ENCODE data around the gene SLC38A6.
"Not testable (repeated sequence)": the region's sequence is repeated elsewhere in the genome, so short reads cannot be mapped to it uniquely, and the experiment has no call there.

The SLC38A6 gene

GRCh38 chr14:61063461-61063860, 82.4 kb downstream of the SLC38A6 start:
- DNase-seq = no peak

GRCh38 chr14:61064210-61064609, 83.2 kb downstream of the SLC38A6 start:
- DNase-seq = no peak

GRCh38 chr14:61064856-61065255, 83.8 kb downstream of the SLC38A6 start:
- DNase-seq = no peak

- DNase-seq = no peak
Observed at GRCh38 chr14:61065656-61066055, 84.6 kb downstream of the SLC38A6 start.

GRCh38 chr14:61072442-61072841, 91.4 kb downstream of the SLC38A6 start:
- DNase-seq = not testable (repeated sequence)

GRCh38 chr14:61074852-61075251, 93.8 kb downstream of the SLC38A6 start:
- DNase-seq = no peak

GRCh38 chr14:61076556-61076955, 95.5 kb downstream of the SLC38A6 start:
- peak; percentile 76 for DNase-seq

- DNase-seq = no peak
Observed at GRCh38 chr14:61077437-61077836, 96.4 kb downstream of the SLC38A6 start.

- DNase-seq = peak; percentile 50
Observed at GRCh38 chr14:61077951-61078720, 97.1 kb downstream of the SLC38A6 start.

GRCh38 chr14:61080591-61081010, 99.6 kb downstream of the SLC38A6 start:
- DNase-seq = peak; percentile 100

GRCh38 chr14:61088081-61088480, 107.0 kb downstream of the SLC38A6 start:
- no peak for DNase-seq

- no peak for DNase-seq
Observed at GRCh38 chr14:61089126-61089750, 108.2 kb downstream of the SLC38A6 start.

GRCh38 chr14:61090432-61091216, 109.6 kb downstream of the SLC38A6 start:
- no peak for DNase-seq

GRCh38 chr14:61091657-61092273, 110.7 kb downstream of the SLC38A6 start:
- DNase-seq = no peak

GRCh38 chr14:61098096-61098495, 117.1 kb downstream of the SLC38A6 start:
- DNase-seq = not testable (repeated sequence)

- DNase-seq = peak; percentile 39
Observed at GRCh38 chr14:61098721-61099120, 117.7 kb downstream of the SLC38A6 start.

GRCh38 chr14:61099216-61099835, 118.3 kb downstream of the SLC38A6 start:
- peak; percentile 74 for DNase-seq

- DNase-seq = peak; percentile 91
Observed at GRCh38 chr14:61101803-61102548, 120.9 kb downstream of the SLC38A6 start.

All from fibroblast of upper back skin (primary cell).